Neural crest cell (in vitro differentiated cells): ENCODE measurements around the gene CD14. TPM values are rescaled to one million over a fixed set of nuclear protein-coding genes. Genes with fewer than 3 reads are reported as not detected.

Source experiments
- microRNA-seq: library from miRNA; unstranded; fragments of <30 nt; microRNA quantifications from one replicate; pipeline ENCODE4, GENCODE V29; 2020
- total RNA-seq: library from RNA; stranded (reverse); gene quantifications from 2 replicates; pipeline ENCODE4 v1.2.1, GENCODE V29; 2021

CD14 gene
- total RNA-seq, 1 donor from 2014 or later = 0.28 TPM

Small RNA genes within 50 kb of the gene (microRNA-seq; reads per million reads assigned to microRNA genes)
- not detected for gene MIR3655

Other genes starting within 250 kb of the CD14 start
- gene ANKHD1, start 231.3 kb downstream of the CD14 start, total RNA-seq = 152 and 154 TPM in 2 replicates
- 8.4 and 10.3 TPM in 2 replicates for gene EIF4EBP3, start 85.5 kb downstream of the CD14 start, total RNA-seq
- 34.7 and 36.3 TPM in 2 replicates for gene SRA1, start 75.7 kb downstream of the CD14 start, total RNA-seq
- 36.2 TPM in 2 replicates for gene APBB3, start 68.6 kb downstream of the CD14 start, total RNA-seq
- gene SLC35A4, start 68.3 kb downstream of the CD14 start, total RNA-seq = 99.4 and 106 TPM in 2 replicates
- gene TMCO6, start 6.3 kb upstream of the CD14 start, total RNA-seq = 25.2 and 27.4 TPM in 2 replicates
- 62.7 and 69.7 TPM in 2 replicates for gene NDUFA2, start 14.5 kb upstream of the CD14 start, total RNA-seq
- 80.0 and 87.3 TPM in 2 replicates for gene IK, start 14.7 kb upstream of the CD14 start, total RNA-seq
- 23.6 and 24.0 TPM in 2 replicates for gene WDR55, start 31.7 kb upstream of the CD14 start, total RNA-seq
- 4.2 and 4.6 TPM in 2 replicates for gene DND1, start 40.4 kb upstream of the CD14 start, total RNA-seq
- gene HARS1, start 58.2 kb upstream of the CD14 start, total RNA-seq = 92.7 and 98.7 TPM in 2 replicates
- gene HARS2, start 58.3 kb upstream of the CD14 start, total RNA-seq = 31.8 and 33.2 TPM in 2 replicates
- 53.0 and 55.0 TPM in 2 replicates for gene ZMAT2, start 67.3 kb upstream of the CD14 start, total RNA-seq
- 0.07 TPM in 1 of 2 replicates, not detected in the other for gene PCDHA1, start 153.0 kb upstream of the CD14 start, total RNA-seq
- 1.2 TPM in 2 replicates for gene PCDHA2, start 161.7 kb upstream of the CD14 start, total RNA-seq
- 0.32 and 0.37 TPM in 2 replicates for gene PCDHA3, start 167.9 kb upstream of the CD14 start, total RNA-seq
- gene PCDHA4, start 173.9 kb upstream of the CD14 start, total RNA-seq = 9.0 and 9.9 TPM in 2 replicates
- gene PCDHA5, start 188.4 kb upstream of the CD14 start, total RNA-seq = 1.3 and 1.4 TPM in 2 replicates
- 11.4 and 12.1 TPM in 2 replicates for gene PCDHA6, start 194.8 kb upstream of the CD14 start, total RNA-seq
- 1.9 and 2.3 TPM in 2 replicates for gene PCDHA7, start 201.1 kb upstream of the CD14 start, total RNA-seq
- 1.9 and 2.3 TPM in 2 replicates for gene PCDHA8, start 208.0 kb upstream of the CD14 start, total RNA-seq
- 1.4 TPM in 2 replicates for gene PCDHA9, start 215.2 kb upstream of the CD14 start, total RNA-seq
- 7.3 and 7.4 TPM in 2 replicates for gene PCDHA10, start 222.7 kb upstream of the CD14 start, total RNA-seq
- gene PCDHA11, start 235.8 kb upstream of the CD14 start, total RNA-seq = 6.5 and 6.8 TPM in 2 replicates
- 5.5 and 6.6 TPM in 2 replicates for gene PCDHA12, start 242.1 kb upstream of the CD14 start, total RNA-seq
- 1.2 and 1.3 TPM in 2 replicates for gene PCDHA13, start 248.9 kb upstream of the CD14 start, total RNA-seq